ENCODE results near the gene LIPF. TPM values are rescaled to one million over a fixed set of nuclear protein-coding genes. Genes with fewer than 3 reads are reported as not detected.
"Not testable (repeated sequence)": the region's sequence is repeated elsewhere in the genome, so short reads cannot be mapped to it uniquely, and the experiment has no call there.

Gene LIPF
- total and polyA plus RNA-seq, 12 donors: 0.17 to 1.5 (median 1.1) TPM; not detected in 8

- Histone ChIP-seq H3K36me3 (replicated peaks in 1 of 2) (no peaks in the 10 kb centered on the region), H3K27ac (no peak overlapping the region), H3K27me3 (no peaks in the 10 kb centered on the region), H3K4me3 (no peak overlapping the region), H3K9me3 (replicated peaks in 1 of 3) (no peaks in the 10 kb centered on the region), H3K4me1 (replicated peaks in 1 of 2) (no peaks in the 10 kb centered on the region)
- DNase-seq: no peak
- intact Hi-C loops (cut with DNase I): no loop called here
- TF ChIP-seq, protein P1, sequence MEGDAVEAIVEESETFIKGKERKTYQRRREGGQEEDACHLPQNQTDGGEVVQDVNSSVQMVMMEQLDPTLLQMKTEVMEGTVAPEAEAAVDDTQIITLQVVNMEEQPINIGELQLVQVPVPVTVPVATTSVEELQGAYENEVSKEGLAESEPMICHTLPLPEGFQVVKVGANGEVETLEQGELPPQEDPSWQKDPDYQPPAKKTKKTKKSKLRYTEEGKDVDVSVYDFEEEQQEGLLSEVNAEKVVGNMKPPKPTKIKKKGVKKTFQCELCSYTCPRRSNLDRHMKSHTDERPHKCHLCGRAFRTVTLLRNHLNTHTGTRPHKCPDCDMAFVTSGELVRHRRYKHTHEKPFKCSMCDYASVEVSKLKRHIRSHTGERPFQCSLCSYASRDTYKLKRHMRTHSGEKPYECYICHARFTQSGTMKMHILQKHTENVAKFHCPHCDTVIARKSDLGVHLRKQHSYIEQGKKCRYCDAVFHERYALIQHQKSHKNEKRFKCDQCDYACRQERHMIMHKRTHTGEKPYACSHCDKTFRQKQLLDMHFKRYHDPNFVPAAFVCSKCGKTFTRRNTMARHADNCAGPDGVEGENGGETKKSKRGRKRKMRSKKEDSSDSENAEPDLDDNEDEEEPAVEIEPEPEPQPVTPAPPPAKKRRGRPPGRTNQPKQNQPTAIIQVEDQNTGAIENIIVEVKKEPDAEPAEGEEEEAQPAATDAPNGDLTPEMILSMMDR (IDR thresholded peaks at IDR 0.05): no peak
- TF ChIP-seq POLR2A (IDR thresholded peaks at IDR 0.05): no peak
These were observed 2.7 kb upstream of the LIPF start for GRCh38 chr10:88661577-88661976.

DNA sequence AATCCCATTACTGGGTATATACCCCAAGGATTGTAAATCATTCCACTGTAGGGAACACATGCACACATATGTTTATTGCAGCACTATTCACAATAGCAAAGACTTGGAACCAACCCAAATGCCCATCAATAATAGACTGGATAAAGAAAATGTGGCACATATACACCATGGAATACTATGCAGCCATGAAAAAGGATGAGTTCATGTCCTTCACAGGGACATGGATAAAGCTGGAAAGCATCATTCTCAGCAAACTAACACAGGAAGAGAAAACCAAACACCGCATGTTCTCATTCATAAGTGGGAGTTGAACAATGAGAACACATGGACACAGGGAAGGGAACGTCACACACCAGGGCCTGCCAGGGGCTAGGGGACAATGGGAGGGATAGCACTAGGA lies 1.1 kb upstream of the LIPF start:
- WGBS, 4 donors: 82 to 98% (median 94%) methylated on average over 2 of the region's 2 CpGs
- H3K27me3 ChIP-seq; intact Hi-C loops (cut with DNase I); H3K4me1 ChIP-seq (replicated peaks in 1 of 2); H3K9me3 ChIP-seq (replicated peaks in 1 of 3); DNase-seq; H3K27ac ChIP-seq; H3K4me3 ChIP-seq; H3K36me3 ChIP-seq (replicated peaks in 1 of 2): not testable (repeated sequence)

- TF ChIP-seq, protein P1 (IDR thresholded peaks at IDR 0.05): no peak
- TF ChIP-seq POLR2A (IDR thresholded peaks at IDR 0.05): no peak
- no peaks in the 10 kb centered on the region for H3K27me3 ChIP-seq
- H3K36me3 ChIP-seq (replicated peaks in 1 of 2): no peaks in the 10 kb centered on the region
- no peak overlapping the region for H3K27ac ChIP-seq
- no peaks in the 10 kb centered on the region for H3K4me1 ChIP-seq (replicated peaks in 1 of 2)
- no peak for DNase-seq
- no peaks in the 10 kb centered on the region for H3K9me3 ChIP-seq (replicated peaks in 1 of 3)
- WGBS, 4 donors: 73 to 100% (median 84%) methylated on average over 1 of the region's 1 CpG
- intact Hi-C loops (cut with DNase I): no loop called here
- no peak overlapping the region for H3K4me3 ChIP-seq
These were observed 4.2 kb downstream of the LIPF start for GRCh38 chr10:88668465-88668864.

GRCh38 chr10:88670497-88670896 lies 6.3 kb downstream of the LIPF start:
- no peaks in the 10 kb centered on the region for H3K9me3 ChIP-seq (replicated peaks in 1 of 3)
- DNase-seq: peak in 1 of 7 donors; percentile 10
- H3K27ac ChIP-seq: no peak overlapping the region
- H3K4me3 ChIP-seq: no peak overlapping the region
- no peaks in the 10 kb centered on the region for H3K27me3 ChIP-seq
- 49 to 62% (median 57%) methylated on average over 2 of the region's 2 CpGs for WGBS, 4 donors
- no peaks in the 10 kb centered on the region for H3K4me1 ChIP-seq (replicated peaks in 1 of 2)
- TF ChIP-seq, protein P1 (IDR thresholded peaks at IDR 0.05): no peak
- no peak for TF ChIP-seq POLR2A (IDR thresholded peaks at IDR 0.05)
- H3K36me3 ChIP-seq (replicated peaks in 1 of 2): no peaks in the 10 kb centered on the region
- intact Hi-C loops (cut with DNase I): no loop called here

GRCh38 chr10:88672041-88672440 lies 7.8 kb downstream of the LIPF start:
- Histone ChIP-seq H3K27me3 (no peaks in the 10 kb centered on the region), H3K9me3 (replicated peaks in 1 of 3) (no peaks in the 10 kb centered on the region), H3K36me3 (replicated peaks in 1 of 2) (no peaks in the 10 kb centered on the region), H3K27ac (no peak overlapping the region), H3K4me3 (no peak overlapping the region), H3K4me1 (replicated peaks in 1 of 2) (no peaks in the 10 kb centered on the region)
- TF ChIP-seq, protein P1 (IDR thresholded peaks at IDR 0.05): no peak
- TF ChIP-seq POLR2A (IDR thresholded peaks at IDR 0.05): no peak
- WGBS, 4 donors: 77 to 90% (median 86%) methylated on average over 2 of the region's 2 CpGs
- intact Hi-C loops (cut with DNase I): no loop called here
- DNase-seq: no peak

All from adrenal gland (tissue), 12 donors.